GM18861 (cell line): ENCODE data around the gene PRR29.

Source experiments
- ATAC-seq: cut with Tn5 transposase; IDR thresholded peaks from one replicate; pipeline ENCODE4 v1.9.1; 2021; ENCODE audit not compliant: unreplicated experiment

Gene PRR29

DNA sequence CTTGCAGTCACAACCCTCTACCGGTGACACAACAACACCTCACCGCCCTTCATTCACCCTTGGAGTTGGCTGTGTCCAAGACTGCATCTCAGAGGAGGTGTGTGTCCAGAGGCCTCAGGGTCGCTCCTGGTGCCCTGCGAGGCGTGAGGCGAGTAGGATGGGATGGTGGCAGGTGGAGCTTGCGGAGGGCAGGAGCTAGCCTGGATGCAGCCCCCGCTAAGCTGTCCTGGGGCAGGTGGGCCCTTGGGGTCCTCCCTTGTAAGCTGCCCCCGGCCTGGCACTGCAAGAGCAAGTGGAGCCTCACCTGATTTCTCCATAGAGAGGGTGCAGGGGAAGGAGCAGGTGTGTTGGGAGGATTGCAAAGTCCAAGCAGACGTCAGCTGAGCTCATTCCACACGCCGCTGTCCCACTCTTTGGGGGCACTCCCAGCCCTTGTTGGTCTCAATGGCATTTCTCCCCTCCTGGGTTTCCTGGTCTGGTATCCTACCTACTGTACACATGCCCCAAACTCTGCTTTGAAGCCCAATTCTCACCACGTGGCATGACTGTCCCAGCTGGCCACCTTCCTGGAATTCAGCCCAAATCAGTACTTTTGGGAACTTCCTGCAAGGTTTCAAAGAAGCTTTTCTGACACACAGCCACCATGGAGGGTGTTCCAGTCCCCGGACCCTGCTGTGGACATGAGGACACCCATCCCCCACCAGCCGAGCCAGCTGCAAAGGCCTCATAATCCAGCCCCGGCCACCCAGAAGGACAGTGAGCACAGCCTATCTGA is 40.4 kb downstream of the PRR29 start:
- ATAC-seq: no peak

DNA sequence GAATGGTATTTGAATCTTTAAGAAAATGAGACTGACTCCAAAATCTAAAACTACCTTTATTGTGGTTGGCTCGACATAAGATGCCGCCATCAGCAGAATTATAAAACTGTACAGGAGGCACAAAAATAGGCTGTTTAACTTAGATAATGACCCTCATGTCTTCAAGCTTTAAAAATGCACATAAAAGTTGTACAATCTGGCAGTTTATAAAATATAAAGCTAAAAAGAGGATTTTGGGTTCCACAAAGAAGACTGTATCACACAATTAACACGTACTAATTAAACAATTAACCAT is 40.9 kb downstream of the PRR29 start:
- ATAC-seq: no peak

DNA sequence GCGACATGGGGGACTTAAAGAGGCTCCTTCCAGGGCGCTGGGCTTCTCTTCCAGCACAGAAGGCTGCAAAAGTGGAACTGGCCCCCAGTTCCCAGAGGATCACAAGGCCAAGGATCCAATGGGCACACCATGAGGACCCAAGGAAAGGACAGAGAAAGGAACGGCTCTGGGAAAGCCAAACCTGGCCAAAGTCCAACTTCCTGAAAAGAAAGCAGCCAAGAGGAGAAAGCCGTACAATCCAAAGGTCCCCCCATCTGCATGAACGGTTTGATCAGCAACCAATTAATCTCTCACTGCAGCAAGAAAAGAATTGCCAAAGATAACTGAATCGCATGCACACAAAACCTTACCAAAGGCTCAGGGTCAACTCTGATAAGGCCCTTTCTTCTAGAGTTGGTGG is 42.1 kb downstream of the PRR29 start:
- no peak for ATAC-seq

DNA sequence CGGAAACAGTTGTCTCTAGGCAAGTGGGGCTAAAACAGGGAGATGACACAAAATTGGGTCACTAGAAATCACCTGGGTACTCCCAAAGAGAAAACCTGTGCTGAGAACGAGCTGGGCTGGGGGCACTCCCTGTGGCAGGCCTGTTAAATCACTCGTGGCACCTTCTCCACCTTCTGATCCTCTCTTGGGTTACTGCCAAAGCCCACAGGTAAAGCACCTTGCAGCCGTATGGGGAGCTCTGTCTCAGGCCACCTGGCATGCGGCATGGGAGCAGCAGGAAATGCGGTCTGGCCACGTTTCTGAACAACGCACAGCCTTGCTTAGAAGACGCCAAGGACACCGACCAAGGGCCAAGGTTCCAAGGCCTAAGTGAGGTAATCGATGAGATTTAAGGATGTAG is 43.8 kb downstream of the PRR29 start:
- no peak for ATAC-seq

DNA sequence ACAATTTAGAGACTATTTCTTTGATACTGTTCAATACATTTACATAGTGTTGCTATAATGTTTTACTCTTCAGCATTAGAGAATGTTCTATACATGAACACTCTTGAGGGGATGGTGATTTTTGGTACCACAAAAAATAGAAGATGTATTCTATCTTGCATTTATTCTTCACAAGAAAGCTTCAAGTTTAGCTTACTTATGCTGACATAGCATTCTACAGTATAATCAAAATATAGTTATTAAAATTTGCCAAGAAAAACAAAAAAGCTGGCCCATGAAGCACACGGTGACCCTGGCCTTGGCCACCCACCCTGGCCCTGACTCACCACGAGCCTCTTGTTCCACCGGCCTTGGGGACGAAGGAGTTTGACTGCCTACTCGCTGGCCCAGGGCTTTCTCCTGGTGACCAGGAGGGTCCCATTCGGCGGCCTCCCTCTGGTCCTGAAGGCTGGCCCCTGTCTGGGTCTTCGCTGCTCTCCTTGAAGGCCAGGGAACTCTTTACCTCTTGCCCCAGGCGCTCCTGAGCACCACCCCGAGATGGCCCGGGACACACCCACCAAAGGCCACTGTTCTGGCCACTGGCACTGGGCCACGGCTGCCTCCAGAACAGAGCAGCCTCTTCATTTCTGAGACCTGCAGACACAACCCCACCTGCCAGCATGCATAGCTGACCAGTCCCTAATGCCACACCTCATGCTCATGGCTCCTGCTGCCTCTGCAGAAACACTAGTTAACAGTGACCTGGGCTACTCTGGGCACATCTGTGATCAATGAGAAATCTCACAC is 44.7 kb downstream of the PRR29 start:
- no peak for ATAC-seq

- ATAC-seq: no peak
Observed at GRCh38 chr17:64045176-64045575, 47.0 kb downstream of the PRR29 start.

GRCh38 chr17:64048805-64049204 is 50.7 kb downstream of the PRR29 start:
- ATAC-seq: no peak

DNA sequence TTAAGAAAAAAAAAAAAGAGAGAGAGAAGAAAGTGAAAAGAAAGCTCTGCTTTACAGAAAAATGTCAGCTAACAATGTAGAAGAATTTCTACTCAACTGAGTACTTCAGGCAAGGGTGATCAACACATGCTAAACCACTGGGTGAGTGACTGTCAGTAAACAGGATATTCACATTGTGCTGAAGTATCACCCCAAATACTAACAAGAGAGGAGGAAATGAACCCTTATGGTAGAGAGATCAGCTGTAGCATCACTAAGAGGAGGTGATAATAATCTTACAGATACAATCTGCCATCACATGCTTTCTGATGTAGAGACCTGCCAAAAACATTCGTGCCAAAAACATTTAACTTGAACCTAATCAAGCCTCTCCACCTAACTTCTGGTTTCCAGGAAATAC is 53.0 kb downstream of the PRR29 start:
- ATAC-seq: no peak

- no peak for ATAC-seq
Observed at GRCh38 chr17:64053101-64053500, 55.0 kb downstream of the PRR29 start.
